Measurements from ENCODE around the gene MAGEA12.
"Not testable (repeated sequence)": the region's sequence is repeated elsewhere in the genome, so short reads cannot be mapped to it uniquely, and the experiment has no call there.

MAGEA12 gene, protein sequence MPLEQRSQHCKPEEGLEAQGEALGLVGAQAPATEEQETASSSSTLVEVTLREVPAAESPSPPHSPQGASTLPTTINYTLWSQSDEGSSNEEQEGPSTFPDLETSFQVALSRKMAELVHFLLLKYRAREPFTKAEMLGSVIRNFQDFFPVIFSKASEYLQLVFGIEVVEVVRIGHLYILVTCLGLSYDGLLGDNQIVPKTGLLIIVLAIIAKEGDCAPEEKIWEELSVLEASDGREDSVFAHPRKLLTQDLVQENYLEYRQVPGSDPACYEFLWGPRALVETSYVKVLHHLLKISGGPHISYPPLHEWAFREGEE

DNA sequence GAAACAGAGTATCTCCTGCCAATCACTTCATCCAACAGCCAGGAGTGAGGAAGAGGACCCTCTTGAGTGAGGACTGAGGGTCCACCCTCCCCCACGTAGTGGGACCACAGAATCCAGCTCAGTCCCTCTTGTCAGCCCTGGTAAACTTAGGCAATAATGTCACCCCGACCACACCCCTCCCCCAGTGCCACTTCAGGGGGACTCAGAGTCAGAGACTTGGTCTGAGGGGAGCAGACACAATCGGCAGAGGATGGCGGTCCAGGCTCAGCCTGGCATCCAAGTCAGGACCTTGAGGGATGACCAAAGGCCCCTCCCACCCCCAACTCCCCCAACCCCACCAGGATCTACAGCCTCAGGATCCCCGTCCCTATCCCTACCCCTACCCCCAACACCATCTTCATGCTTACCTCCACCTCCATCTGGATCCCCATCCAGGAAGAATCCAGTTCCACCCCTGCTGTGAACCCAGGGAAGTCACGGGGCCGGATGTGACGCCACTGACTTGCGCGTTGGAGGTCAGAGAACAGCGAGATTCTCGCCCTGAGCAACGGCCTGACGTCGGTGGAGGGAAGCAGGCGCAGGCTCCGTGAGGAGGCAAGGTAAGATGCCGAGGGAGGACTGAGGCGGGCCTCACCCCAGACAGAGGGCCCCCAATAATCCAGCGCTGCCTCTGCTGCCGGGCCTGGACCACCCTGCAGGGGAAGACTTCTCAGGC is at the start of gene MAGEA12, which contains the start of gene CSAG1:
Gene MAGEA12 (plus strand): TSS at position 497 of the 715 bp plus-strand sequence. CDS start 2,405 bp downstream, outside the sequence.
Gene CSAG1 (minus strand): TSS at position 461 of the 715 bp plus-strand sequence. CDS start 1,261 bp downstream, outside the sequence.
- DNase-seq (ENCODE audit: low read depth) = no peak

DNA sequence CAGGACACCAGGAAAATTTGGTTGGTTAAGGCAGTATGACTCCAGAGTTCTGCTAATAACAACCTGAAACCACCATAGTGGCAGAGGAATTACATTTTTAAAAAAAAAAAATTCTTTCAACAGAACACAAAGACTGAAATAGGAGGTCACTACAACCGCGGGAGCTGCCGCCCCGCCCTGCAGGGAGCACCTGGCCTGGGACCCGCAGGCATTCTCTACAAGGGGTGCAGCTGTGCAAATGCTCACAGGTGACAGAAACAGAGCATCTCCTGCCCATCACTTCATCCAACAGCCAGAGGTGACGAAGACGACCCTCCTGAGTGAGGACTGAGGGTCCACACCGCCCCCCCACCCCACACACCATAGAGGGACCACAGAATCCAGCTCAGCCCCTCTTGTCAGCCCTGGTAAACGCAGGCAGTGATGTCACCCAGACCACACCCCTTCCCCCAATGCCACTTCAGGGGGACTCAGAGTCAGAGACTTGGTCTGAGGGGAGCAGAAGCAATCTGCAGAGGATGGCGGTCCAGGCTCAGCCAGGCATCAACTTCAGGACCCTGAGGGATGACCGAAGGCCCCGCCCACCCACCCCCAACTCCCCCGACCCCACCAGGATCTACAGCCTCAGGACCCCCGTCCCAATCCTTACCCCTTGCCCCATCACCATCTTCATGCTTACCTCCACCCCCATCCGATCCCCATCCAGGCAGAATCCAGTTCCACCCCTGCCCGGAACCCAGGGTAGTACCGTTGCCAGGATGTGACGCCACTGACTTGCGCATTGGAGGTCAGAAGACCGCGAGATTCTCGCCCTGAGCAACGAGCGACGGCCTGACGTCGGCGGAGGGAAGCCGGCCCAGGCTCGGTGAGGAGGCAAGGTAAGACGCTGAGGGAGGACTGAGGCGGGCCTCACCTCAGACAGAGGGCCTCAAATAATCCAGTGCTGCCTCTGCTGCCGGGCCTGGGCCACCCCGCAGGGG is 35.3 kb upstream of the MAGEA12 start, which contains the start of gene MAGEA3:
Gene MAGEA3 (plus strand): TSS at position 843 of the 980 bp plus-strand sequence. CDS start 2,039 bp downstream, outside the sequence.
- DNase-seq (ENCODE audit: low read depth) = not testable (repeated sequence)

DNA sequence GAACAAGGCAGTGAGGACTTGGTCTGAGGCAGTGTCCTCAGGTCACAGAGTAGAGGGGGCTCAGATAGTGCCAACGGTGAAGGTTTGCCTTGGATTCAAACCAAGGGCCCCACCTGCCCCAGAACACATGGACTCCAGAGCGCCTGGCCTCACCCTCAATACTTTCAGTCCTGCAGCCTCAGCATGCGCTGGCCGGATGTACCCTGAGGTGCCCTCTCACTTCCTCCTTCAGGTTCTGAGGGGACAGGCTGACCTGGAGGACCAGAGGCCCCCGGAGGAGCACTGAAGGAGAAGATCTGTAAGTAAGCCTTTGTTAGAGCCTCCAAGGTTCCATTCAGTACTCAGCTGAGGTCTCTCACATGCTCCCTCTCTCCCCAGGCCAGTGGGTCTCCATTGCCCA is 33.2 kb upstream of the MAGEA12 start:
- DNase-seq (ENCODE audit: low read depth) = not testable (repeated sequence)

DNA sequence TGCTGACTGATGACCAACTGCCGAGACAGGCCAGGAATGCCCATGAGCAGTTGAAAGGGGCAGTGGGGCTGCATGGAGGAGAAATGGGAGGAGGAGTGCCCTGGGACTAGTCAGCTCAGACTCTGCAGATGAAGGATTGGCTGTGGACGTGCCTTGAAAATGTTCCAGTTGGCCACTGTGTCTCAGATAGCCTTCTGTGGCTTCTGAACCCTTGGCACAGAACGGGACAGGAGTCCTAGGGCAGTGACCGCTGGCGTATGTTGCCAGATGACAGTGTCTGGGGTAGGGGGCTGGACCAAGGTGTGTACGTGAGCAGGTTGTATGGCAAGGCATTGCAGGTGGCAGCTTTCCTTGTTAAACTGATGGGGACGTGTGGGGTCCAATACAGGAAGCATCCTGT is 27.1 kb upstream of the MAGEA12 start:
- not testable (repeated sequence) for DNase-seq (ENCODE audit: low read depth)

DNA sequence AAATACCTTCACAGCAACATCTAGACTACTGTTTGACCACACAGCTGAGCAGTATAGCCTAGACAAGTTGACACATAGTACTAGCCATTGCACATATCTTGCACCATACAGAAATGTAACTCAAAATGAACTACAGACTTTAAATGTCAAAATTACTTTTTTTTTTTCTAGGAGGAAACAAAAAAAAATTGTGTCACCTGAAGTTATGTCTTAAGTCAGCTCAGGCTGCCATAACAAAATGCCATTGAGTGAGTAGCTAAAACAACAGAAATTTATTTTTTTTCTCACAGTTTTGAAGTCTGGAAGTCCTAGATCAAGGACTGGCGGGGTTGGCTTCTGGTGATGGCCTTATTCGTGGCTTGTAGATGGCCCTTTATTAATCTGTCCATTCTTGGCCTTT is 24.4 kb upstream of the MAGEA12 start, which contains the start of gene CSAG2:
Gene CSAG2 (minus strand): TSS at position 101 of the 400 bp plus-strand sequence. CDS start 161 bp downstream, outside the sequence.
- DNase-seq (ENCODE audit: low read depth) = not testable (repeated sequence)

DNA sequence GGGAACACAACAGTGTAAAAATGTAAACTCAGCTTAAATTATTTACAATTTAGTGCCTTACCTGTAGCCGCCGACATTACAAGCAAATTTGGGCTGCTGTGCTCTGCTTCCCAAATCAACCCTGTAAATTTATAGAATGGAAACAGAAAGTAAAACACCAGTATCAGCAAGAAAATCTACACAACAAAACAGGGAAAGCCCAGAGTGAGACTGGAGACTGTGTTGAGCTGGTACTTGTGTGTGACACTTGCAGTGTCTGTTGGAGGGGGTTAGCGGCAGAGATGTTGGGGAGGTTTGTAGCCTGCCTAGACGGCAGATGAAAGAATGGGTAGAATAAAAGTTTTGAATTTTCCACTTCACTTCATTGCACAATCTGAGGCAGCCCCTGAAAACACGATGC is 20.4 kb upstream of the MAGEA12 start:
- not testable (repeated sequence) for DNase-seq (ENCODE audit: low read depth)

DNA sequence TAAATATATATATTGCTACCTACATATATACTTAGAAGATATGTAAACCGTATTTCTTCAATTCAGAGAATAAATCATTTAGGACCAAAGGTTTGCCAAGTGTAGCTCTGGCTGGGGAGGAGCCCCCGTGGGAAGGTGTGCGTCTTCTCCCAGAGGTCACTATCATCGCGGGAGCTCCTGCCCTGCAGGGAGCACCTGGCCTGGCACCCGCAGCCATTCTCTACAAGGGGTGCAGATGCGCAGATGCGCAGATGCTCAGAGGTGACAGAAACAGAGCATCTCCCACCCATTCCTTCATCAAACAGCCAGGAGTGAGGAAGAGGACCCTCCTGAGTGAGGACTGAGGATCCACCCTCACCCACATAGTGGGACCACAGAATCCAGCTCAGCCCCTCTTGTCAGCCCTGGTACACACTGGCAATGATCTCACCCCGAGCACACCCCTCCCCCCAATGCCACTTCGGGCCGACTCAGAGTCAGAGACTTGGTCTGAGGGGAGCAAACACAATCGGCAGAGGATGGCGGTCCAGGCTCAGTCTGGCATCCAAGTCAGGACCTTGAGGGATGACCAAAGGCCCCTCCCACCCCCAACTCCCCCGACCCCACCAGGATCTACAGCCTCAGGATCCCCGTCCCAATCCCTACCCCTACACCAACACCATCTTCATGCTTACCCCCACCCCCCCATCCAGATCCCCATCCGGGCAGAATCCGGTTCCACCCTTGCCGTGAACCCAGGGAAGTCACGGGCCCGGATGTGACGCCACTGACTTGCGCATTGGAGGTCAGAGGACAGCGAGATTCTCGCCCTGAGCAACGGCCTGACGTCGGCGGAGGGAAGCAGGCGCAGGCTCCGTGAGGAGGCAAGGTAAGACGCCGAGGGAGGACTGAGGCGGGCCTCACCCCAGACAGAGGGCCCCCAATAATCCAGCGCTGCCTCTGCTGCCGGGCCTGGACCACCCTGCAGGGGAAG is 19.5 kb upstream of the MAGEA12 start, which contains the start of gene MAGEA2B:
Gene MAGEA2B (plus strand): TSS at position 814 of the 973 bp plus-strand sequence. CDS start 2,479 bp downstream, outside the sequence.
- not testable (repeated sequence) for DNase-seq (ENCODE audit: low read depth)

DNA sequence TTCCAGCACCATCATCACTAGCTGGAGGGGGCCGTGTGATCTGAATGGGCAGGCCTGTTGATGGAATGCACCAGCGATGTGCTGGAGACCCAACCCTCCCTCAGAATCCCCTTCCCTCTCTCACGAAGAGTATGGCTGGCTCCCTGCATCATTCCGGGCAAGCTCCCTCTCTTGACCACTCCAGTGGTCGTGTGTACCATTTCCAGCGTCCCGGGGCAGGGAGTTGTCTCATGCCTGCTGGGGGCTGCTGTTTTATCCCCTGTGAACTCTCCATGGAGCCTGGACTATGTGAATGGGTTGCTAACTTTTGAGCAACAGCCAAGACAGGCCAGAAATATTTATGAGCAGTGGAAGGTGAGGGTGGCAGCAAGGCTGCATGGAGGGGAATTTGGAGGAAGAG is 8.1 kb upstream of the MAGEA12 start:
- no peak for DNase-seq (ENCODE audit: low read depth)

DNA sequence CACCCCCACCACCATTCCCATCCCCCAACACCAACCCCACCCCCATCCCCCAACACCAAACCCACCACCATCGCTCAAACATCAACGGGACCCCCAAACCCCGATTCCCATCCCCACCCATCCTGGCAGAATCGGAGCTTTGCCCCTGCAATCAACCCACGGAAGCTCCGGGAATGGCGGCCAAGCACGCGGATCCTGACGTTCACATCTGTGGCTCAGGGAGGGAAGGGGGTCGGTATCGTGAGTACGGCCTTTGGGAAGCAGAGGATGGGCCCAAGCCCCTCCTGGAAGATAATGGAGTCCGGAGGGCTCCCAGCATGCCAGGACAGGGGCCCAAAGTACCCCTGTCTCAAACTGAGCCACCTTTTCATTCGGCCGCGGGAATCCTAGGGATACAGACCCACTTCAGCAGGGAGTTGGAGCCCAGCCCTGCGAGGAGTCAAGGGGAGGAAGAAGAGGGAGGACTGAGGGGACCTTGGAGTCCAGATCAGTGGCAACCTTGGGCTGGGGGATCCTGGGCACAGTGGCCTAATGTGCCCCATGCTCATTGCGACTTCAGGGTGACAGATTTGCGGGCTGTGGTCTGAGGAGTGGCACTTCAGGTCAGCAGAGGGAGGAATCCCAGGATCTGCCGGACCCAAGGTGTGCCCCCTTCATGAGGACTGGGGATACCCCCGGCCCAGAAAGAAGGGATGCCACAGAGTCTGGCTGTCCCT is 744 bp downstream of the MAGEA12 start:
- DNase-seq (ENCODE audit: low read depth) = not testable (repeated sequence)

DNA sequence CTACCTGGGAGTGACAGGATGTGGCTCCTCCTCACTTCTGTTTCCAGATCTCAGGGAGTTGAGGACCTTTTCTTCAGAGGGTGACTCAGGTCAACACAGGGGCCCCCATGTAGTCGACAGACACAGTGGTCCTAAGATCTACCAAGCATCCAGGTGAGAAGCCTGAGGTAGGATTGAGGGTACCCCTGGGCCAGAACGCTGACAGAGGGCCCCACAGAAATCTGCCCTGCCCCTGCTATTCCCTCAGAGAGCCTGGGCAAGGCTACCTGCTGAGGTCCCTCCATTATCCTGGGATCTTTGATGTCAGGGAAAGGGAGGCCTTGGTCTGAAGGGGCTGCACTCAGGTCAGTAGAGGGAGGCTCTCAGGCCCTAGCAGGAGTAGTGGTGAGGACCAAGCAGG is 1.5 kb downstream of the MAGEA12 start:
- no peak for DNase-seq (ENCODE audit: low read depth)

DNA sequence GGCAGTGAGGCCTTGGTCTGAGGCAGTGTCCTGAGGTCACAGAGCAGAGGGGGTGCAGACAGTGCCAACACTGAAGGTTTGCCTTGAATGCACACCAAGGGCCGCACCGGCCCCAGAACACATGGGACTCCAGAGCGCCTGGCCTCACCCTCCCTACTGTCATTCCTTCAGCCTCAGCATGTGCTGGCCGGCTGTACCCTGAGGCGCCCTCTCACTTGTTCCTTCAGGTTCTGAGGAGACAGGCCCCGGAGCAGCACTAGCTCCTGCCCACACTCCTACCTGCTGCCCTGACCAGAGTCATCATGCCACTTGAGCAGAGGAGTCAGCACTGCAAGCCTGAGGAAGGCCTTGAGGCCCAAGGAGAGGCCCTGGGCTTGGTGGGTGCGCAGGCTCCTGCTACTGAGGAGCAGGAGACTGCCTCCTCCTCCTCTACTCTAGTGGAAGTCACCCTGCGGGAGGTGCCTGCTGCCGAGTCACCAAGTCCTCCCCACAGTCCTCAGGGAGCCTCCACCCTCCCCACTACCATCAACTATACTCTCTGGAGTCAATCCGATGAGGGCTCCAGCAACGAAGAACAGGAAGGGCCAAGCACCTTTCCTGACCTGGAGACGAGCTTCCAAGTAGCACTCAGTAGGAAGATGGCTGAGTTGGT is 2.4 kb downstream of the MAGEA12 start:
- DNase-seq (ENCODE audit: low read depth) = no peak

DNA sequence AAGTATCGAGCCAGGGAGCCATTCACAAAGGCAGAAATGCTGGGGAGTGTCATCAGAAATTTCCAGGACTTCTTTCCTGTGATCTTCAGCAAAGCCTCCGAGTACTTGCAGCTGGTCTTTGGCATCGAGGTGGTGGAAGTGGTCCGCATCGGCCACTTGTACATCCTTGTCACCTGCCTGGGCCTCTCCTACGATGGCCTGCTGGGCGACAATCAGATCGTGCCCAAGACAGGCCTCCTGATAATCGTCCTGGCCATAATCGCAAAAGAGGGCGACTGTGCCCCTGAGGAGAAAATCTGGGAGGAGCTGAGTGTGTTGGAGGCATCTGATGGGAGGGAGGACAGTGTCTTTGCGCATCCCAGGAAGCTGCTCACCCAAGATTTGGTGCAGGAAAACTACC is 3.0 kb downstream of the MAGEA12 start:
- not testable (repeated sequence) for DNase-seq (ENCODE audit: low read depth)

DNA sequence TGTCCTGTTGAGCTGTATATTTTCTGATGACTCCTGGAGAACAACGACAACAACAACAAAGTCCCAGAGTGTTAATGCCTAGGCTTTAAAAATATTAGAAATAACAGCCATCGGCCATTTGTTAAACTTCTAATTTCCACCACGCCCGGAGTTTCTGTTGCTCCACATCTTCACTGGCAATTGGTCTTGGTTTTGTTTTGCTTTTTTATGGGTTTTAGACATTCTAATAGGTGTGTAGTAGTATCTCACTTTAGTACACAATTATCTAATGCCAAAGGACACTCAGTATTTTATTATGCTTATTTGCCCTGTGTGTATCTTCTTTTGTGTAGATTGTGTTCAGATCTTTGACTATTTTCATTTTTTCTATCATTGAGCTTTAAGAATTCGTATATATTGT is 5.0 kb downstream of the MAGEA12 start:
- DNase-seq (ENCODE audit: low read depth) = no peak

DNA sequence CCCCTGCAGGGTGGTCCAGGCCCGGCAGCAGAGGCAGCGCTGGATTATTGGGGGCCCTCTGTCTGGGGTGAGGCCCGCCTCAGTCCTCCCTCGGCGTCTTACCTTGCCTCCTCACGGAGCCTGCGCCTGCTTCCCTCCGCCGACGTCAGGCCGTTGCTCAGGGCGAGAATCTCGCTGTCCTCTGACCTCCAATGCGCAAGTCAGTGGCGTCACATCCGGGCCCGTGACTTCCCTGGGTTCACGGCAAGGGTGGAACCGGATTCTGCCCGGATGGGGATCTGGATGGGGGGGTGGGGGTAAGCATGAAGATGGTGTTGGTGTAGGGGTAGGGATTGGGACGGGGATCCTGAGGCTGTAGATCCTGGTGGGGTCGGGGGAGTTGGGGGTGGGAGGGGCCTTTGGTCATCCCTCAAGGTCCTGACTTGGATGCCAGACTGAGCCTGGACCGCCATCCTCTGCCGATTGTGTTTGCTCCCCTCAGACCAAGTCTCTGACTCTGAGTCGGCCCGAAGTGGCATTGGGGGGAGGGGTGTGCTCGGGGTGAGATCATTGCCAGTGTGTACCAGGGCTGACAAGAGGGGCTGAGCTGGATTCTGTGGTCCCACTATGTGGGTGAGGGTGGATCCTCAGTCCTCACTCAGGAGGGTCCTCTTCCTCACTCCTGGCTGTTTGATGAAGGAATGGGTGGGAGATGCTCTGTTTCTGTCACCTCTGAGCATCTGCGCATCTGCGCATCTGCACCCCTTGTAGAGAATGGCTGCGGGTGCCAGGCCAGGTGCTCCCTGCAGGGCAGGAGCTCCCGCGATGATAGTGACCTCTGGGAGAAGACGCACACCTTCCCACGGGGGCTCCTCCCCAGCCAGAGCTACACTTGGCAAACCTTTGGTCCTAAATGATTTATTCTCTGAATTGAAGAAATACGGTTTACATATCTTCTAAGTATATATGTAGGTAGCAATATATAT is 20.4 kb downstream of the MAGEA12 start, which contains the start of gene MAGEA2:
Gene MAGEA2 (minus strand): TSS at position 157 of the 965 bp plus-strand sequence. CDS start 2,479 bp downstream, outside the sequence.
- not testable (repeated sequence) for DNase-seq (ENCODE audit: low read depth)

DNA sequence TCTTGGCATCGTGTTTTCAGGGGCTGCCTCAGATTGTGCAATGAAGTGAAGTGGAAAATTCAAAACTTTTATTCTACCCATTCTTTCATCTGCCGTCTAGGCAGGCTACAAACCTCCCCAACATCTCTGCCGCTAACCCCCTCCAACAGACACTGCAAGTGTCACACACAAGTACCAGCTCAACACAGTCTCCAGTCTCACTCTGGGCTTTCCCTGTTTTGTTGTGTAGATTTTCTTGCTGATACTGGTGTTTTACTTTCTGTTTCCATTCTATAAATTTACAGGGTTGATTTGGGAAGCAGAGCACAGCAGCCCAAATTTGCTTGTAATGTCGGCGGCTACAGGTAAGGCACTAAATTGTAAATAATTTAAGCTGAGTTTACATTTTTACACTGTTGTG is 21.3 kb downstream of the MAGEA12 start:
- DNase-seq (ENCODE audit: low read depth) = not testable (repeated sequence)

DNA sequence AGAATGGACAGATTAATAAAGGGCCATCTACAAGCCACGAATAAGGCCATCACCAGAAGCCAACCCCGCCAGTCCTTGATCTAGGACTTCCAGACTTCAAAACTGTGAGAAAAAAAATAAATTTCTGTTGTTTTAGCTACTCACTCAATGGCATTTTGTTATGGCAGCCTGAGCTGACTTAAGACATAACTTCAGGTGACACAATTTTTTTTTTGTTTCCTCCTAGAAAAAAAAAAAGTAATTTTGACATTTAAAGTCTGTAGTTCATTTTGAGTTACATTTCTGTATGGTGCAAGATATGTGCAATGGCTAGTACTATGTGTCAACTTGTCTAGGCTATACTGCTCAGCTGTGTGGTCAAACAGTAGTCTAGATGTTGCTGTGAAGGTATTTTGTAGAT is 25.4 kb downstream of the MAGEA12 start, which contains the start of gene CSAG3:
Gene CSAG3 (plus strand): TSS at position 301 of the 400 bp plus-strand sequence.
- not testable (repeated sequence) for DNase-seq (ENCODE audit: low read depth)

DNA sequence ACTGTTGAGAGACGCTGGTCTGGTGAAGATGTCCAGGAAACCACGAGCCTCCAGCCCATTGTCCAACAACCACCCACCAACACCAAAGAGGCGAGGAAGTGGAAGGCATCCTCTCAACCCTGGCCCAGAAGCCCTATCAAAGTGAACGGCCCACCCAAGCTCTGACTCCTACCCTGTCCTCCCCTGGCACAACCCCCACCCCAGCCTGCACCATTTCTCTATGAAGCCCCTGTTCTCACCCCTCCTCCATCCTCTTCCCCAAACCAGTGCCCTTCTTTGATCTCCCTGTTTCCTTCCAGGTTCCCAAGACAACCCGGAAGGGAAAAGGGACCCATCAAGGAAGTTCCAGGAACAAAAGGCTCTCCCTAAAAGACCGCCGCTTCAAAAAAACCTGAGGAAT is 26.0 kb downstream of the MAGEA12 start:
- DNase-seq (ENCODE audit: low read depth) = not testable (repeated sequence)

DNA sequence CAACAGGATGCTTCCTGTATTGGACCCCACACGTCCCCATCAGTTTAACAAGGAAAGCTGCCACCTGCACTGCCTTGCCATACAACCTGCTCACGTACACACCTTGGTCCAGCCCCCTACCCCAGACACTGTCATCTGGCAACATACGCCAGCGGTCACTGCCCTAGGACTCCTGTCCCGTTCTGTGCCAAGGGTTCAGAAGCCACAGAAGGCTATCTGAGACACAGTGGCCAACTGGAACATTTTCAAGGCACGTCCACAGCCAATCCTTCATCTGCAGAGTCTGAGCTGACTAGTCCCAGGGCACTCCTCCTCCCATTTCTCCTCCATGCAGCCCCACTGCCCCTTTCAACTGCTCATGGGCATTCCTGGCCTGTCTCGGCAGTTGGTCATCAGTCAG is 28.0 kb downstream of the MAGEA12 start:
- not testable (repeated sequence) for DNase-seq (ENCODE audit: low read depth)

Data from activated gamma-delta T cell treated with anti-CD3 and anti-CD28 coated beads, Interleukin-2, amount 50 U/mL, for 16 hours (primary cell).